K562 (cell line): ENCODE measurements around the gene HSPA8. TPM values are rescaled to one million over a fixed set of nuclear protein-coding genes. Genes with fewer than 3 reads are reported as not detected.

Experiments
- BMI1 ChIP-seq: fragments of 150-350 bp; IDR thresholded peaks from 2 replicates; pipeline ENCODE4 v1.6.1; 2014; ENCODE audit warnings: low read length
- MEF2A ChIP-seq: IDR thresholded peaks from 2 replicates; pipeline ENCODE4 v1.6.1; 2011; ENCODE audit warnings: low read depth, mild to moderate bottlenecking, low read length, moderate library complexity; ENCODE audit not compliant: control insufficient read depth
- RAD21 ChIP-seq, 2 experiments: fragments of 250-450 bp in 1 of 2; fragments of 450-650 bp in 1 of 2; sonication (Bioruptor Pico) in 1 of 2; formaldehyde crosslinking in 1 of 2; IDR thresholded peaks in 1 of 2; conservative IDR thresholded peaks in 1 of 2; 2 replicates each; pipeline versions ENCODE4 v1.4.0 to v1.8.0; 2020 to 2022; ENCODE audit warnings: mild to moderate bottlenecking in 2 of 2, moderate library complexity in 1 of 2
- TCF3 ChIP-seq: sonication (generic); formaldehyde crosslinking; IDR thresholded peaks from 2 replicates; pipeline ENCODE4 v1.4.0; 2020; ENCODE audit warnings: mild to moderate bottlenecking, missing genetic modification reagents
- polyA plus RNA-seq, 8 experiments: library from polyadenylated mRNA; depleted of rRNA in 4 of 8; stranded (reverse) in 5 of 8; unstranded in 3 of 8; fragments of >200 nt; fragmentation: Nextera tagmentation in 2 of 8; fragmentation: Illumina TruSeq in 1 of 8; extraction: Ambion mirVana in 2 of 8; extraction: Trizol in 1 of 8; gene quantifications; 2 replicates each; pipeline versions ENCODE4 v1.2.1 to v1.2.3, GENCODE V29; 2011 to 2014; ENCODE audit warnings: inconsistent platforms in 1 of 8, missing spikeins in 1 of 8
- total RNA-seq, 7 experiments: library from RNA; depleted of rRNA in 6 of 7; stranded (reverse); fragments of >200 nt in 6 of 7; fragmentation: Illumina TruSeq in 2 of 7; extraction: Trizol in 2 of 7; gene quantifications; 2 replicates each; pipeline versions ENCODE4 v1.2.1 to v1.2.3, GENCODE V29; 2011 to 2021; ENCODE audit warnings: low replicate concordance in 1 of 7
- TF ChIP-seq, protein P1 (sequence below): IDR thresholded peaks from 2 replicates; pipeline ENCODE4 v1.6.1; 2011; ENCODE audit warnings: borderline replicate concordance, low read depth, mild to moderate bottlenecking, moderate library complexity, low read length; ENCODE audit not compliant: insufficient read depth, poor library complexity, severe bottlenecking
- TF ChIP-seq, protein P2 (sequence below), 3 experiments: IDR thresholded peaks in 2 of 3; conservative IDR thresholded peaks in 1 of 3; 2 replicates each; pipeline ENCODE4 v1.5.1; 2011 to 2012; ENCODE audit warnings: low read length in 3 of 3, mild to moderate bottlenecking in 3 of 3, control low read depth in 2 of 3, improper control_type of control experiment in 1 of 3, inconsistent platforms in 1 of 3, low read depth in 1 of 3, mixed read lengths in 1 of 3, moderate library complexity in 1 of 3; ENCODE audit not compliant: insufficient read depth in 2 of 3

The HSPA8 gene
- total and polyA plus RNA-seq, 9 of the 15 experiments (the other 6 are each of a cell fraction or from before 2014, with no cell fraction given), result 1,250 to 3,966 (median 2,773) TPM

GRCh38 chr11:123111465-123111864 is 49.5 kb upstream of the HSPA8 start (continued):
- TF ChIP-seq, protein P1, sequence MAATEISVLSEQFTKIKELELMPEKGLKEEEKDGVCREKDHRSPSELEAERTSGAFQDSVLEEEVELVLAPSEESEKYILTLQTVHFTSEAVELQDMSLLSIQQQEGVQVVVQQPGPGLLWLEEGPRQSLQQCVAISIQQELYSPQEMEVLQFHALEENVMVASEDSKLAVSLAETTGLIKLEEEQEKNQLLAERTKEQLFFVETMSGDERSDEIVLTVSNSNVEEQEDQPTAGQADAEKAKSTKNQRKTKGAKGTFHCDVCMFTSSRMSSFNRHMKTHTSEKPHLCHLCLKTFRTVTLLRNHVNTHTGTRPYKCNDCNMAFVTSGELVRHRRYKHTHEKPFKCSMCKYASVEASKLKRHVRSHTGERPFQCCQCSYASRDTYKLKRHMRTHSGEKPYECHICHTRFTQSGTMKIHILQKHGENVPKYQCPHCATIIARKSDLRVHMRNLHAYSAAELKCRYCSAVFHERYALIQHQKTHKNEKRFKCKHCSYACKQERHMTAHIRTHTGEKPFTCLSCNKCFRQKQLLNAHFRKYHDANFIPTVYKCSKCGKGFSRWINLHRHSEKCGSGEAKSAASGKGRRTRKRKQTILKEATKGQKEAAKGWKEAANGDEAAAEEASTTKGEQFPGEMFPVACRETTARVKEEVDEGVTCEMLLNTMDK, result peak; percentile 54
- TF ChIP-seq RAD21 (CRISPR knock-in tag; conservative IDR thresholded peaks at IDR 0.05 in 1 of 2, IDR thresholded peaks at IDR 0.05 in 1 of 2) (peak; percentile 49 to 82), TCF3 (no peak), MEF2A (0 out of 2 replicates have a peak, but pooled peaks have one; percentile 67), BMI1 (peak; percentile 49; the same call in 1 of the 2 replicates)
- TF ChIP-seq, protein P2, sequence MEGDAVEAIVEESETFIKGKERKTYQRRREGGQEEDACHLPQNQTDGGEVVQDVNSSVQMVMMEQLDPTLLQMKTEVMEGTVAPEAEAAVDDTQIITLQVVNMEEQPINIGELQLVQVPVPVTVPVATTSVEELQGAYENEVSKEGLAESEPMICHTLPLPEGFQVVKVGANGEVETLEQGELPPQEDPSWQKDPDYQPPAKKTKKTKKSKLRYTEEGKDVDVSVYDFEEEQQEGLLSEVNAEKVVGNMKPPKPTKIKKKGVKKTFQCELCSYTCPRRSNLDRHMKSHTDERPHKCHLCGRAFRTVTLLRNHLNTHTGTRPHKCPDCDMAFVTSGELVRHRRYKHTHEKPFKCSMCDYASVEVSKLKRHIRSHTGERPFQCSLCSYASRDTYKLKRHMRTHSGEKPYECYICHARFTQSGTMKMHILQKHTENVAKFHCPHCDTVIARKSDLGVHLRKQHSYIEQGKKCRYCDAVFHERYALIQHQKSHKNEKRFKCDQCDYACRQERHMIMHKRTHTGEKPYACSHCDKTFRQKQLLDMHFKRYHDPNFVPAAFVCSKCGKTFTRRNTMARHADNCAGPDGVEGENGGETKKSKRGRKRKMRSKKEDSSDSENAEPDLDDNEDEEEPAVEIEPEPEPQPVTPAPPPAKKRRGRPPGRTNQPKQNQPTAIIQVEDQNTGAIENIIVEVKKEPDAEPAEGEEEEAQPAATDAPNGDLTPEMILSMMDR (IDR thresholded peaks at IDR 0.05 in 2 of 3, conservative IDR thresholded peaks at IDR 0.05 in 1 of 3; ENCODE audit: insufficient read depth in 2 of 3, low read depth in 1 of 3, low read length in 3 of 3), result peak; percentile 52 to 79 (median 58); a peak in 5 of 6 replicates
